ENCODE results near the gene TMEM183A. TPM values are rescaled to one million over a fixed set of nuclear protein-coding genes. Genes with fewer than 3 reads are reported as not detected.

Gene TMEM183A
- total RNA-seq, 4 donors from 2014 or later, result 51.2 to 79.6 (median 62.6) TPM

- TF ChIP-seq CTCF (IDR thresholded peaks at IDR 0.05; ENCODE audit: low read depth), result no peak
Observed at GRCh38 chr1:203028067-203028783, 21.1 kb downstream of the TMEM183A start.

GRCh38 chr1:203028784-203029553 is 21.8 kb downstream of the TMEM183A start:
- no peak for TF ChIP-seq CTCF (IDR thresholded peaks at IDR 0.05; ENCODE audit: low read depth)

DNA sequence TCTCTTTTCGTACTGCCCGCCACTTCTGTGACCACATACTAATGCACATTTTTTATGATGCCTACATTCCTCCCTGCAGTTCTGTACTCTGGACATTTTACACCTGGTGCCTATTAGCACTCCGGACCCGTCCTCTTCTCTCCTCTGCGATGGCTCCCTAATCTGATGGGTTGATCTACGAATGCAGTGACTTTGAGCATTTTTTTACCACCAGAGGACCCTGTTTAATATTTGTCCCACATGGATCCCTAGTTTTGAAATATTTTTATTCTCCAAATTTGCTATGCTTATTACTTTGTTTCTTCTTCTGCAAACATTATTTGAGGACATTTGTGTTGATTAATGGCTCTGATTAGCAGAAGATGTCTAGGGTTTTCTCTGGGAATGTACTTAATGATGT is 24.3 kb downstream of the TMEM183A start:
- no peak for TF ChIP-seq CTCF (IDR thresholded peaks at IDR 0.05; ENCODE audit: low read depth)

DNA sequence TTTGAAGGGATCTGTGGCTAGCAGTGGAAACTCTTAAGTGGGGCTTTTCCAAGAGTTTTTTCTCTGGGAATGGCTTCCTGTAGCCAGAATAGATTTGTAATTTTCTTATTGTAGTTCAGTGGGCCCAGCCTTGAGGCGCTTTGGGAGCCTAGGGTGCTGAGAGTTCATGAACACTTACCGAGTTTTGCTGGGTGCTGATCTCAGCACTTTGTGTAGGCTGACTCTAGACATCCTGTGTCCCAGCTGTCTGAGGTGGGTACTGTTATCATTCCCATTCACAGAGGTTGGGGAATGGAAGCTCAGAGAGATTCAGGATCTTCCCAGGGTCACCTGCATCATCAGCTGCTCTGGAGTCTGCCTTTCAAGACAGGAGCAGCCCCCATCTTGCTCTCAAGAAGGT is 26.1 kb downstream of the TMEM183A start:
- no peak for TF ChIP-seq CTCF (IDR thresholded peaks at IDR 0.05; ENCODE audit: low read depth)

GRCh38 chr1:203033917-203034316 is 26.7 kb downstream of the TMEM183A start:
- no peak for TF ChIP-seq CTCF (IDR thresholded peaks at IDR 0.05; ENCODE audit: low read depth)

GRCh38 chr1:203034422-203035110 is 27.4 kb downstream of the TMEM183A start:
- no peak for TF ChIP-seq CTCF (IDR thresholded peaks at IDR 0.05; ENCODE audit: low read depth)

Measured in subcutaneous adipose tissue (tissue), 4 donors.